HepG2 (cell line): ENCODE data around the gene CHD9. TPM values are rescaled to one million over a fixed set of nuclear protein-coding genes. Genes with fewer than 3 reads are reported as not detected.
A peak's percentile ranks its signal among the peaks of the same experiment; 100 is the strongest.

Experiments
- ATAC-seq: fragments of 200-7000 bp; cut with Tn5 transposase; 3 replicates; pipeline ENCODE4 v1.9.1; 2020; ENCODE audit warnings: mild to moderate bottlenecking, moderate library complexity
- BruUV-seq: library from RNA; stranded (reverse); fragments of 400-500 nt; replicated peaks from 2 replicates; lab custom pipeline; 2021; lab: Mats Ljungman, UMichigan
- CTCF ChIA-PET: fragments of 300-600 bp; formaldehyde crosslinking; extraction: SDS; loops from one replicate; lab custom pipeline; 2021; ENCODE audit warnings: low total read pairs, inconsistent platforms, low intra/inter-chr PET ratio; lab: Yijun Ruan, JAX
- POLR2A ChIA-PET: fragments of 350-600 bp; sonication (Branson Sonifier 250); formaldehyde crosslinking; loops from one replicate; lab custom pipeline; 2020; ENCODE audit warnings: antibody characterized with exemption, inconsistent platforms; lab: Yijun Ruan, JAX
- DNase-seq: peaks from one replicate; pipeline ENCODE4 v3.0.0-alpha.2; 2015; ENCODE audit warnings: low spot score
- FAIRE-seq: peaks from 3 replicates; lab custom pipeline; 2011; peaks lifted over from hg19 to GRCh38; lab: Jason Lieb, UNC
- H2AFZ ChIP-seq: one replicate; pipeline ENCODE4 v1.6.1; 2011; ENCODE audit warnings: low read length, inconsistent platforms
- H3K27ac ChIP-seq: fragments of 300-600 bp; 3 replicates; pipeline ENCODE4 v1.8.0; 2011; ENCODE audit warnings: mixed run types, mild to moderate bottlenecking, mixed read lengths, low read length, inconsistent platforms; ENCODE audit not compliant: insufficient read depth; ENCODE audit errors: extremely low read length
- H3K27me3 ChIP-seq, 2 experiments: fragments of 200-600 bp in 1 of 2; 2 replicates in 1 of 2; 3 replicates in 1 of 2; pipeline versions ENCODE4 v1.6.0 to v1.8.0; 2011; ENCODE audit warnings: low read length in 2 of 2, mild to moderate bottlenecking in 2 of 2, moderate library complexity in 2 of 2, inconsistent platforms in 1 of 2; ENCODE audit not compliant: insufficient read depth in 2 of 2, control insufficient read depth in 1 of 2
- H3K36me3 ChIP-seq, 2 experiments: fragments of 200-600 bp in 1 of 2; replicated peaks in 1 of 2; 2 replicates in 1 of 2; 3 replicates in 1 of 2; pipeline versions ENCODE4 v1.5.1 to v1.8.0; 2011; ENCODE audit warnings: low read length in 2 of 2, inconsistent platforms in 1 of 2; ENCODE audit not compliant: insufficient read depth in 2 of 2, control insufficient read depth in 1 of 2
- H3K4me1 ChIP-seq: 2 replicates; pipeline ENCODE4 v1.5.1; 2012; ENCODE audit warnings: low read length, inconsistent platforms; ENCODE audit not compliant: insufficient read depth
- H3K4me2 ChIP-seq: 2 replicates; pipeline ENCODE4 v1.6.0; 2011; ENCODE audit warnings: low read depth, low read length, inconsistent platforms
- H3K4me3 ChIP-seq, 3 experiments: fragments of 200-600 bp in 1 of 3; sonication (generic), shearing (Covaris generic) in 1 of 3; replicated peaks in 1 of 3; 2 replicates each; pipeline ENCODE4 v1.5.1; 2011 to 2016; ENCODE audit warnings: low read length in 3 of 3, inconsistent platforms in 2 of 3, low read depth in 2 of 3, mild to moderate bottlenecking in 2 of 3, control low read depth in 1 of 3, mixed read lengths in 1 of 3; ENCODE audit not compliant: insufficient read depth in 1 of 3
- H3K79me2 ChIP-seq: one replicate; pipeline ENCODE4 v1.6.1; 2011; ENCODE audit warnings: low read length, inconsistent platforms; ENCODE audit not compliant: insufficient read depth
- H3K9ac ChIP-seq: 2 replicates; pipeline ENCODE4 v1.6.0; 2011; ENCODE audit warnings: mild to moderate bottlenecking, low read depth, low read length, inconsistent platforms; ENCODE audit not compliant: insufficient read depth
- H3K9me3 ChIP-seq: 2 replicates; pipeline ENCODE4 v1.5.1; 2012; ENCODE audit warnings: mild to moderate bottlenecking, low read length
- H4K20me1 ChIP-seq: 2 replicates; pipeline ENCODE4 v1.6.0; 2011; ENCODE audit warnings: inconsistent platforms, mild to moderate bottlenecking, low read length, moderate library complexity; ENCODE audit not compliant: insufficient read depth
- EP300 ChIP-seq, 3 experiments: sonication (generic) in 1 of 3; formaldehyde crosslinking in 1 of 3; IDR thresholded peaks; 2 replicates each; pipeline versions ENCODE4 v1.5.1 to v1.6.1; 2011 to 2020; ENCODE audit warnings: low read depth in 2 of 3, low read length in 2 of 3, borderline replicate concordance in 1 of 3, improper control_type of control experiment in 1 of 3, mild to moderate bottlenecking in 1 of 3, missing genetic modification reagents in 1 of 3, moderate library complexity in 1 of 3
- GLI4 ChIP-seq: sonication (generic); formaldehyde crosslinking; IDR thresholded peaks from 2 replicates; pipeline ENCODE4 v1.5.1; 2020; ENCODE audit warnings: missing genetic modification reagents, mild to moderate bottlenecking, moderate library complexity, borderline replicate concordance
- JUN ChIP-seq: sonication (generic); formaldehyde crosslinking; IDR thresholded peaks from 2 replicates; pipeline ENCODE4 v1.4.0; 2020; ENCODE audit warnings: mild to moderate bottlenecking, missing genetic modification reagents
- MAFF ChIP-seq: IDR thresholded peaks from 2 replicates; pipeline ENCODE4 v1.6.1; 2011; ENCODE audit warnings: low read depth, low read length, improper control_type of control experiment
- MAFK ChIP-seq, 2 experiments: IDR thresholded peaks in 1 of 2; conservative IDR thresholded peaks in 1 of 2; 2 replicates each; pipeline ENCODE4 v1.6.1; 2011; ENCODE audit warnings: improper control_type of control experiment in 2 of 2, low read length in 2 of 2
- NCOA5 ChIP-seq: sonication (generic); formaldehyde crosslinking; IDR thresholded peaks from 2 replicates; pipeline ENCODE4 v1.4.0; 2020; ENCODE audit warnings: missing genetic modification reagents
- NFE2L1 ChIP-seq: sonication (generic); formaldehyde crosslinking; IDR thresholded peaks from 2 replicates; pipeline ENCODE4 v1.4.0; 2020; ENCODE audit warnings: missing genetic modification reagents, mild to moderate bottlenecking, borderline replicate concordance
- NR2F6 ChIP-seq, 2 experiments: IDR thresholded peaks; 2 replicates each; pipeline ENCODE4 v1.6.1; 2016; ENCODE audit warnings: antibody characterized with exemption in 1 of 2, mild to moderate bottlenecking in 1 of 2
- PHF21A ChIP-seq: sonication (generic); formaldehyde crosslinking; IDR thresholded peaks from 2 replicates; pipeline ENCODE4 v1.5.0; 2020; ENCODE audit warnings: mild to moderate bottlenecking, missing genetic modification reagents
- RXRB ChIP-seq: IDR thresholded peaks from 2 replicates; pipeline ENCODE4 v1.6.1; 2016; ENCODE audit warnings: borderline replicate concordance, missing genetic modification reagents, missing compliant biosample characterization
- SMAD1 ChIP-seq: sonication (generic); formaldehyde crosslinking; IDR thresholded peaks from 2 replicates; pipeline ENCODE4 v1.4.0; 2020; ENCODE audit warnings: missing genetic modification reagents, low read depth, mild to moderate bottlenecking, borderline replicate concordance
- U2AF1 ChIP-seq: fragments of 200-400 bp; formaldehyde crosslinking; optimal IDR thresholded peaks from 2 replicates; pipeline ENCODE3; 2017; ENCODE audit warnings: mild to moderate bottlenecking, low read depth, low read length
- ZNF256 ChIP-seq: sonication (generic); formaldehyde crosslinking; conservative IDR thresholded peaks from 2 replicates; pipeline ENCODE4 v1.4.0; 2020; ENCODE audit warnings: missing genetic modification reagents
- ZNF296 ChIP-seq: sonication (generic); formaldehyde crosslinking; conservative IDR thresholded peaks from 2 replicates; pipeline ENCODE4 v1.5.0; 2020; ENCODE audit warnings: mild to moderate bottlenecking, missing genetic modification reagents
- ZNF468 ChIP-seq: sonication (generic); formaldehyde crosslinking; IDR thresholded peaks from 2 replicates; pipeline ENCODE4 v1.8.0; 2022; ENCODE audit warnings: mild to moderate bottlenecking, moderate library complexity, missing genetic modification reagents
- ZNF569 ChIP-seq: sonication (generic); formaldehyde crosslinking; IDR thresholded peaks from 2 replicates; pipeline ENCODE4 v1.5.0; 2020; ENCODE audit warnings: mild to moderate bottlenecking, missing genetic modification reagents, moderate library complexity, borderline replicate concordance
- ZNF589 ChIP-seq: sonication (generic); formaldehyde crosslinking; conservative IDR thresholded peaks from 2 replicates; pipeline ENCODE4 v1.8.0; 2022; ENCODE audit warnings: mild to moderate bottlenecking, moderate library complexity, missing genetic modification reagents
- WGBS: methylation state at CpG from one replicate; pipeline ENCODE4 v1.1.6; 2017; ENCODE audit warnings: low lambda C conversion rate; 5-methylcytosine and 5-hydroxymethylcytosine counted together
- in situ Hi-C: cut with HindIII; loops from 2 replicates; pipeline ENCODE4 v1.10.0; 2017; ENCODE audit warnings: low pct_unique_long_range_greater_than_20kb; ENCODE audit not compliant: extremely low pct_ligation_motif_present
- intact Hi-C: fragments of 100-400 bp; cut with micrococcal nuclease; formaldehyde crosslinking; loops from one replicate; pipeline ENCODE4 v1.10.0; 2022; ENCODE audit not compliant: unreplicated experiment
- polyA plus RNA-seq, 8 experiments: library from polyadenylated mRNA; depleted of rRNA in 3 of 8; stranded (reverse) in 7 of 8; unstranded in 1 of 8; fragments of >200 nt; fragmentation: Illumina TruSeq in 4 of 8; extraction: Trizol in 4 of 8; gene quantifications; 2 replicates each; pipeline versions ENCODE4 v1.2.1 to v1.2.3, GENCODE V29; 2011 to 2016; ENCODE audit warnings: low read depth in 4 of 8, missing spikeins in 1 of 8, mixed read lengths in 1 of 8; ENCODE audit not compliant: insufficient read depth in 1 of 8
- total RNA-seq, 5 experiments: library from RNA; depleted of rRNA; stranded (reverse); fragments of >200 nt; fragmentation: Illumina TruSeq; extraction: Trizol; gene quantifications; 2 replicates each; pipeline ENCODE4 v1.2.3, GENCODE V29; 2016; ENCODE audit warnings: low read depth in 1 of 5

CHD9 gene
- total and polyA plus RNA-seq, 2 of the 13 experiments (the other 11 are each of a cell fraction or from before 2014, with no cell fraction given) = 23.4 to 27.7 TPM

- BruUV-seq = no TSS peak
- H3K36me3 ChIP-seq = peaks cover 16 to 24% of the 10 kb centered on the region in 2 experiments
- no peaks in the 10 kb centered on the region for H3K79me2 ChIP-seq
- H3K4me3 ChIP-seq = no peak overlapping the region
- H2AFZ ChIP-seq = no peak overlapping the region
- intact Hi-C loops (no loop called here), in situ Hi-C loops (no loop called here)
- no peak overlapping the region for H3K27ac ChIP-seq
- FAIRE-seq (no peak), ATAC-seq (no peak), DNase-seq (no peak)
- no peak overlapping the region for H3K9ac ChIP-seq
- no peaks in the 10 kb centered on the region for H3K4me1 ChIP-seq
- ChIA-PET CTCF (no interaction called here), POLR2A (no interaction called here)
- H3K27me3 ChIP-seq = no peaks in the 10 kb centered on the region
- TF ChIP-seq MAFF (peak; percentile 12; the same call in 1 of the 2 replicates), U2AF1 (no peak), RXRB (CRISPR knock-in tag) (no peak), NFE2L1 (no peak), GLI4 (CRISPR knock-in tag) (no peak), EP300 (IDR thresholded peaks at IDR 0.05; ENCODE audit: low read depth in 2 of 2, low read length in 2 of 2) (no peak), EP300 (CRISPR knock-in tag; IDR thresholded peaks at IDR 0.05; ENCODE audit: borderline replicate concordance) (no peak), NCOA5 (CRISPR knock-in tag) (no peak), MAFK (conservative IDR thresholded peaks at IDR 0.05 in 1 of 2, IDR thresholded peaks at IDR 0.05 in 1 of 2; ENCODE audit: low read length in 2 of 2) (peak; percentile 19 to 62; a peak in 2 of 4 replicates), PHF21A (CRISPR knock-in tag) (no peak)
- H3K4me2 ChIP-seq = no peak overlapping the region
- no peaks in the 10 kb centered on the region for H4K20me1 ChIP-seq
- 93% methylated on average over 1 of the region's 1 CpG for WGBS
- no peaks in the 10 kb centered on the region; the same call in 1 of the 2 replicates for H3K9me3 ChIP-seq
These were observed 194.5 kb downstream of the CHD9 start for GRCh38 chr16:53249331-53249730.

- Histone ChIP-seq H3K4me2 (no peak overlapping the region), H3K9ac (no peak overlapping the region), H3K27ac (no peak overlapping the region), H2AFZ (no peak overlapping the region), H3K9me3 (peaks cover 4% of the 10 kb centered on the region; the same call in 1 of the 2 replicates), H3K4me3 (no peak overlapping the region), H3K36me3 (peaks cover 4 to 15% of the 10 kb centered on the region in 2 experiments), H3K4me1 (no peaks in the 10 kb centered on the region), H4K20me1 (no peaks in the 10 kb centered on the region), H3K27me3 (no peaks in the 10 kb centered on the region), H3K79me2 (no peaks in the 10 kb centered on the region)
- no peak for TF ChIP-seq SMAD1
- no peak for TF ChIP-seq JUN
- no peak for TF ChIP-seq ZNF589 (CRISPR knock-in tag)
- TF ChIP-seq ZNF256 (CRISPR knock-in tag) = no peak
- TF ChIP-seq ZNF468 (CRISPR knock-in tag) = no peak
- TF ChIP-seq ZNF569 = no peak
- no peak for TF ChIP-seq NR2F6 (IDR thresholded peaks at IDR 0.05)
- no peak for TF ChIP-seq NR2F6 (CRISPR knock-in tag; IDR thresholded peaks at IDR 0.05)
- TF ChIP-seq ZNF296 = no peak
- ChIA-PET CTCF (no interaction called here), POLR2A (no interaction called here)
- DNase-seq (no peak), ATAC-seq (no peak), FAIRE-seq (no peak)
- intact Hi-C loops (no loop called here), in situ Hi-C loops (no loop called here)
- BruUV-seq = no TSS peak
- WGBS = 91% methylated on average over 2 of the region's 2 CpGs
These were observed 202.2 kb downstream of the CHD9 start for GRCh38 chr16:53257001-53257400.
